Glutamatergic neuron (in vitro differentiated cells): ENCODE data around the gene C16orf96. TPM values are rescaled to one million over a fixed set of nuclear protein-coding genes. Genes with fewer than 3 reads are reported as not detected.
A peak's percentile ranks its signal among the peaks of the same experiment; 100 is the strongest.

ENCODE experiments used
- DNase-seq: peaks from one replicate; pipeline ENCODE4 v3.0.0; 2022
- H3K27ac Mint-ChIP-seq: one replicate; pipeline ENCODE4 v1.8.0; 2020; ENCODE audit warnings: mild to moderate bottlenecking, mixed read lengths, inconsistent platforms; ENCODE audit not compliant: unreplicated experiment
- H3K27me3 Mint-ChIP-seq: one replicate; pipeline ENCODE4 v1.8.0; 2020; ENCODE audit warnings: mild to moderate bottlenecking, moderate library complexity, mixed read lengths, inconsistent platforms; ENCODE audit not compliant: unreplicated experiment
- H3K36me3 Mint-ChIP-seq: one replicate; pipeline ENCODE4 v1.8.0; 2020; ENCODE audit warnings: mild to moderate bottlenecking, mixed read lengths, inconsistent platforms; ENCODE audit not compliant: unreplicated experiment
- H3K4me1 Mint-ChIP-seq: one replicate; pipeline ENCODE4 v1.8.0; 2020; ENCODE audit warnings: mild to moderate bottlenecking, low read depth, mixed read lengths, inconsistent platforms; ENCODE audit not compliant: unreplicated experiment
- H3K4me3 Mint-ChIP-seq: one replicate; pipeline ENCODE4 v1.8.0; 2020; ENCODE audit warnings: mild to moderate bottlenecking, mixed read lengths, inconsistent platforms; ENCODE audit not compliant: unreplicated experiment
- H3K9me3 Mint-ChIP-seq: one replicate; pipeline ENCODE4 v1.8.0; 2020; ENCODE audit warnings: mild to moderate bottlenecking, moderate library complexity, mixed read lengths, inconsistent platforms; ENCODE audit not compliant: unreplicated experiment
- CTCF ChIP-seq: fragments of 200-600 bp; sonication (generic); IDR thresholded peaks from one replicate; pipeline ENCODE4 v1.5.0; 2021; ENCODE audit not compliant: partially characterized antibody, unreplicated experiment
- total RNA-seq: library from RNA; stranded (reverse); fragmentation: NEBNext Ultra II Directional; extraction: Animal tissue kit (Norgen Biotek cat#: 25700); gene quantifications from one replicate; pipeline ENCODE4 v1.2.1, GENCODE V29; 2021; ENCODE audit not compliant: unreplicated experiment

Gene C16orf96
- total RNA-seq, 1 donor from 2014 or later = 0.83 TPM

GRCh38 chr16:4608704-4608980, 52.5 kb downstream of the C16orf96 start:
- Mint-ChIP-seq H3K9me3 (no peaks in the 10 kb centered on the region), H3K27me3 (peaks cover 7% of the 10 kb centered on the region), H3K4me1 (peaks cover 3% of the 10 kb centered on the region), H3K4me3 (no peak overlapping the region), H3K36me3 (no peaks in the 10 kb centered on the region), H3K27ac (no peak overlapping the region)
- DNase-seq = no peak
- TF ChIP-seq CTCF = no peak

- Mint-ChIP-seq H3K9me3 (no peaks in the 10 kb centered on the region), H3K27me3 (peaks cover 7% of the 10 kb centered on the region), H3K4me3 (no peak overlapping the region), H3K4me1 (peaks cover 3% of the 10 kb centered on the region), H3K27ac (no peak overlapping the region), H3K36me3 (no peaks in the 10 kb centered on the region)
- DNase-seq = no peak
- TF ChIP-seq CTCF = no peak
Observed at GRCh38 chr16:4609200-4610010, 53.3 kb downstream of the C16orf96 start.

DNA sequence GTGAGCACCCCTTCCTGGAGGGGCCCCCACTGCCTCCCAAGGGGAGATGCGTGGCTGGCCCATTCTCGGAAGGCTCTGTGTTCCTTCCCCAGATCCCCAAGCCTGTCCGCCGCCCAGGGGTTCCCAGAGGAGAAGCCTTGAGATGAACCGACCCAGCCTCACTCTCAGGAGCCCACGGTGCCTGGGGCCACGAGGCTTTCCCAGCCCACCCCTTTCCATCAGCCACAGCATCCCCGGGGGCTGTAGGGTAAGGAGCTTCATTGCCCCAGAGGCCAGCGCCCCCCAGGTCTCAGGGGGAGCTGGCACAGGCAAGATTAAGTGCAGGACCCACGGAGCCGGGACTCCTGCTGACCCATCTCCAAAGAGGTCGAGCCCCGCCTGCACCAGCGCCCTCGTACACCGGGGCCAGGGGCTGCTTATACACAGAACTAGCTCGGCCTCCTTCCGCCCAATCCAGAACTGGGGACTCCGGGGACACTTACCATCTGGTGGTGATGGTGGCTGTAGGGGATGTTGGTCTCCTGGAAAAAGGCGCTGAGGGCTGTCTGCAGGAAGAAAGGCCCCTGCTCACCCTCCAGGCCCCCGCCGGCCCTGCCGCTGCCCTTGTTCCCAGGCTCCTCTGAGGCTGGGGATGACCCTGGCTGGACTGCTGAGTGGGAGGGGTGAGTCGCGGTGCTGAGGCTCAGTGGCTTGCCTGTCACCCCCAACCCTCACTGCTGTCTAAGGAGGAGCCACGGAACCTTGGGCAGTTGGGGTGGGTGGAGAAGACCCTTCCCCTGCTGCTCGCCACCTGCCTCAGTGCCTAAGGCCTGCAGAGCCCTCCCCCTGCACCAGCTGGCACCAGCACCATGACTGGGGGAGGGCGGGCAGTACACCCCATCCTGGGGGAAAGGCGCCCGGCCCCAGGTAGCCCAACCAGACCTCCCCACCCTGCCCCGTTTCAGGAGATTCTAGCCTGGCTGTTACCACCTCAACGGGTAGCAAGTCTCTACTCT, 54.2 kb downstream of the C16orf96 start:
- H3K27me3 Mint-ChIP-seq = peaks cover 4% of the 10 kb centered on the region
- no peaks in the 10 kb centered on the region for H3K36me3 Mint-ChIP-seq
- H3K4me1 Mint-ChIP-seq = peaks cover 3% of the 10 kb centered on the region
- DNase-seq = peak; percentile 62
- TF ChIP-seq CTCF = no peak
- H3K27ac Mint-ChIP-seq = no peak overlapping the region
- H3K9me3 Mint-ChIP-seq = no peaks in the 10 kb centered on the region
- H3K4me3 Mint-ChIP-seq = no peak overlapping the region

DNA sequence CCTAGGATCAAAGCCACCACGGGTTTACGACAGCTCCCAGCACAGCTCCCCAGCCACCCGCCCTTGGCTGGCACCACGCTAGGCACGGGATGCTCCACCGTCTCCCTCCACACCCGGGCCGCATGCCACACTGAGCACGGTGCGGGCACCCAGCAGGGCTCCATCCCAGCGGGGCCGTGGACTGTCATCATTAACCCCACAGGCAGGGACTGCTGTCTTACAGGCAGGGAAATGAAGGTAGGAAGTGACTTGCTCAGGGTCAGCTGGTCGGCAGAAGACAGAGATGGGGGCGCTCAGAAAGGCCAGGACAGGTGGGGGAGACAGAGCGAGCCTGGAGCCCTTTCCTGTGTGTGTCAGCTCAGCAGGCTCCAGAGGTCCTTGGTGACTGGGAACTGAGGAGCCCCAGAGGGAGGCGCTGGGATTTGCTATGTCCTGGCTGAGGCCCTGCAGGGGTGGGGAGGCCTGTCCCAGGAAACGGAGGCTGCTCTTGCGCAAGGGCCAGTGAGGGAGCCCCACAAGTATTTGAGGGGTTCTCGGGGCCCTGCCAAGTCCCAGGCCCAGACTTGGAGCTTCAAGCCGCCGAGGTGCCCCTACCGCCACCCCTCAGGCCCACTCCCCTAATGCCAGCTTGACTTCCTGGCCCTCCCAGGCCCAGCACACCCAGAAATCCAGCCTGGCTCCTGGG, 55.3 kb downstream of the C16orf96 start:
- no peak for TF ChIP-seq CTCF
- H3K27ac Mint-ChIP-seq = peak overlapping the region; percentile 52

More for the DNA sequence above, 55.3 kb downstream of the C16orf96 start:
- Mint-ChIP-seq H3K4me3 (peak overlapping the region; percentile 25), H3K27me3 (peaks cover 10% of the 10 kb centered on the region), H3K9me3 (peaks cover 4% of the 10 kb centered on the region), H3K4me1 (peaks cover 4% of the 10 kb centered on the region), H3K36me3 (no peaks in the 10 kb centered on the region)
- DNase-seq = no peak
